ENCODE data around the gene RBM12.
"Not testable (repeated sequence)": the region's sequence is repeated elsewhere in the genome, so short reads cannot be mapped to it uniquely, and the experiment has no call there.

Gene RBM12, protein sequence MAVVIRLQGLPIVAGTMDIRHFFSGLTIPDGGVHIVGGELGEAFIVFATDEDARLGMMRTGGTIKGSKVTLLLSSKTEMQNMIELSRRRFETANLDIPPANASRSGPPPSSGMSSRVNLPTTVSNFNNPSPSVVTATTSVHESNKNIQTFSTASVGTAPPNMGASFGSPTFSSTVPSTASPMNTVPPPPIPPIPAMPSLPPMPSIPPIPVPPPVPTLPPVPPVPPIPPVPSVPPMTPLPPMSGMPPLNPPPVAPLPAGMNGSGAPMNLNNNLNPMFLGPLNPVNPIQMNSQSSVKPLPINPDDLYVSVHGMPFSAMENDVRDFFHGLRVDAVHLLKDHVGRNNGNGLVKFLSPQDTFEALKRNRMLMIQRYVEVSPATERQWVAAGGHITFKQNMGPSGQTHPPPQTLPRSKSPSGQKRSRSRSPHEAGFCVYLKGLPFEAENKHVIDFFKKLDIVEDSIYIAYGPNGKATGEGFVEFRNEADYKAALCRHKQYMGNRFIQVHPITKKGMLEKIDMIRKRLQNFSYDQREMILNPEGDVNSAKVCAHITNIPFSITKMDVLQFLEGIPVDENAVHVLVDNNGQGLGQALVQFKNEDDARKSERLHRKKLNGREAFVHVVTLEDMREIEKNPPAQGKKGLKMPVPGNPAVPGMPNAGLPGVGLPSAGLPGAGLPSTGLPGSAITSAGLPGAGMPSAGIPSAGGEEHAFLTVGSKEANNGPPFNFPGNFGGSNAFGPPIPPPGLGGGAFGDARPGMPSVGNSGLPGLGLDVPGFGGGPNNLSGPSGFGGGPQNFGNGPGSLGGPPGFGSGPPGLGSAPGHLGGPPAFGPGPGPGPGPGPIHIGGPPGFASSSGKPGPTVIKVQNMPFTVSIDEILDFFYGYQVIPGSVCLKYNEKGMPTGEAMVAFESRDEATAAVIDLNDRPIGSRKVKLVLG

DNA sequence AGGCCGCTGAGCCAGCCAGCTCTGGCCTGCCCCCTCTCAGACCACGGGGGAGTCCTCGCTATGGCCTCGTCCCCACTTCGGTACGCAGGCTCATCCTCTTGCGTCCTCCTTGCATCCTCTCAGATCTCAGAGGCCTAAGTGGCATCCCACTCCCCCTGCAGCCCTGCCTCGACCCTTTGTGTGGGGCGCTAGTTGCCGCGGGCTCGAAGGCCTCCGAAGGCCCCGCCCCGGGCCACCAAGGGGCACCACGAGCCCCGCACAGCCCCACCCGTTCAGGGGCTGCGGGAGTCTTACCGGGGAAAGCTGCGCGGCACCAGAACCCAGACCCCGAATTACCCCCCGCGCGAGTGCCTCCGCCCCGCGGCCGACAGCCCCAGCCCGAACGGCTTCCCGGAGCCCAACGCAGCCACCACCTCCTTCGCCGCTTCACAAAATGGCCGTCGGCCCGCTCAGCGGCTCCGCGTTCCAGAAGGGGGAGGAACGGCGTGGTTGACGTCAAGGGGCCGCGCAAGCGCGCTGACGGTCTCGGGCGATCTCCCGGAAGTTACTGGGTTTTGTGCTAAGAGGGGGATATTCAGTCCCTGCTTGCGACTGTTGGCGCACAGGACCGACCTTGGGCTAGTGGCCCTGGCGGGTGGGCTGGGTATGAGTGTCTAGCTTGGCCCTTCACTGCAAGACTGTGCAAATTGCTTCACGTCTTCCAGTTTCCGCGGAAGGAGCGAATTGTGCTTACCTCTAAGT, at the start of gene RBM12, which contains the start of gene CPNE1:
Gene RBM12, minus strand, starts transcription at position 435 of the 741 bp plus-strand sequence. CDS start 9,578 bp downstream, outside the sequence.
Gene CPNE1, minus strand, starts transcription at position 435 of the 741 bp plus-strand sequence. CDS start 31,977 bp downstream, outside the sequence.
- peak; percentile 72 for DNase-seq

DNA sequence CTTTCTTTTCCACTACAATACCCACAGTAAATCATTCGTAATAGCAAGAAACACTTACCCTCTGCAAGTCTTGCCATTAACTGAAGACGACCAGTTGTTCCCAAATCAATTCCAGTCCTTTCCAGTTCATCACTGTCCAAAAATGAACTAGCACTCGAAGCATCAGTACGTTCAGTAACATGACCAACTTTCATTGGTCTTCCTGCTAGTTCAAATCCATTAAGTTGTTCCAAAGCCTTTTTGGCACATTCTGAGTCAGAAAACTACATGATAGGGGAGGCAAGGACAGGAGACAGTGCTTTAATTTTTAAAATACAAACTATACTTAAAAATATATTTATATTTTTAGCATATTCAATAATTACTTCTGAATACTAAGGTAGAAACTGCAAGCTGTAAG, 49.4 kb upstream of the RBM12 start:
- no peak for DNase-seq

DNA sequence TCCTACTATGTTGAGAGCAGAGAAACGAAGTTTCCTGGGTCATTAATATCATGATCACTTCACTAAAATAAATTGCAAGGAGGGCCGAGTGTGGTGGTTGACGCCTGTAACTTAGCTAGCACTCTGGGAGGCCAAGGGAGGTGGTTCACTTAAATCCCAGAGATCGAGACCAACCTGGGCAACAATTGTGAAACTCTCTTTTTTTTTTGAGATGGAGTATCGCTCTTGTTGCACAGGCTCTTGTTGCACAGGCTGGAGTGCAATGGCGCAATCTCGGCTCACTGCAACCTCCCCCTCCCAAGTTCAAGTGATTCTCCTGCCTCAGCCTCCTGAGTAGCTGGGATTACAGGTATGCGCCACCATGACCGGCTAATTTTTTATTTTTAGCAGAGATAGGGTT, 48.4 kb upstream of the RBM12 start:
- DNase-seq: not testable (repeated sequence)

DNA sequence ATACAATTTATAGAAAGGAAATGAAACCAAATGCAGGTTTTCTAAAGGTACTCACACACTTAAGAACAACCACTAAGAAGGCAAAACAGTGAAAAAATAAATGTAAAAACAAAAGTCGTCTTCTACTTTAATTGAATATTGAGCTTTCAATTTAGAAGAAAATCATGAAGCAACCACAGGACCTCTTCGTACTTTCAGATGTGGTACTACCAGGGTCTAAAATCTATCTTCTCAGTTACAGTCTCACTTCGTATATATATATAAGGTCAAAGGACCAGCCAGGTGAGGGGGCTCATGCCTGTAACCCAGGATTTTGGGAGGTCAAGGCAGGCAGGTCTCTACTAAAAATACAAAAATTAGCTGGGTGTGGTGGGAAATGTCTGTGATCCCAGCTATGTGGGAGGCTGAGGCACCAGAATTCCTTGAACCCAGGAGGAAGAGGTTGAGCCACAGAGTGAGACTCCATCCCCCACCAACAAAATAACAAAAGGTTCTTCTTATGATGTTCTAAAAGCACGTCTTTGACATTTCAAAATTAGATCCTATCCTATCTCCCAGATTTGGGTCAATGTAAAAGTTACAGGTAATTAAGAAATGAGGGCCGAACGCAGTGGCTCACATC, 47.0 kb upstream of the RBM12 start:
- DNase-seq: no peak

DNA sequence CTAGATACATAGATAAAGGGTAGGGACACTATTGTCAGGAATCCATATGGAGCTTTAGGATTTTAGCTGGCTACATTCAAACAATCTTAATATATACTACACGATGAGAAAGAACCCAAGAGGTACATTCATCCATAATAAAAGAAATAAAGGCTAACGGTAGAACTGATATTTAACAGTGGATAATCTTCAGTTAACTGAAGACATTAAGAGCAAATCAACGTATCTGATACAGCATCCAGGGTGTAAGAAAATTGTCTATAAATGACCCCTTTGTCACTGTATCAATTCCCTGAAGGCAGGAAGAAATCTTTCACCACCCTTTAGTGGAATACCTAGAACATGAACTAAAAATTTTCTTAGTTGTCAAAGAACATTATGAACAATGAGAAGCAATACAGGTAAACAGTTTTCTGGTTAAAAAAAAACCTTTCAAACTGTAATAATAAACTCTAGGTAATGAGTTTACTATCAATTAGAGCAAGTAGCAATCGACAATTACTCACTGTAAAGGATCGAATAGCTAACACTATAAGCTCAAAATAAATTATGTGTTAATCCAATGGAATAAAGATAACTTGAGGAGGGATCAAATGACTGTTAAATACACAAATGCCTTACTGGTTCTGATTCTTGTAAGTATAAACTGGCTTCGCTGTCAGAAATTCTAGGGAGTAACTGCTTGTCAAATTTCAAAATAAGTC, 46.3 kb upstream of the RBM12 start:
- no peak for DNase-seq

DNA sequence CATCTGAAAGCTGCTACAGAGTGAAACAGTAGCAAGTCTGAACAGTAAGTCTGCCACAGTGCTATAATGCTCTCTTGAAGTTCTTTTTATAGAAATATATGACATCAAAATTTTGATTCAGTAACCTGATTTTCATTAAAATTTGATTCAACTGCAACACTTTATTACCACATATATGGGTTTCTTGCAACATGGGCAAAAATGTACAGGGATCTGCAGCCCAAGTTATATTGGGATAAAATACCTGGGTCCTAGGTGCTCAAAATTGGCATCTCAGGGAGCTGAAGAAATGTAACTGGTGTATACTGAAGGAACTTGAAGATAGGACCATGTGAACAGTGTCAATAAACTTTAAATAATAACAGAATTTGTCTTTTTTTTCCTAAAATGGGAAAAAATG, 45.3 kb upstream of the RBM12 start:
- no peak for DNase-seq

DNA sequence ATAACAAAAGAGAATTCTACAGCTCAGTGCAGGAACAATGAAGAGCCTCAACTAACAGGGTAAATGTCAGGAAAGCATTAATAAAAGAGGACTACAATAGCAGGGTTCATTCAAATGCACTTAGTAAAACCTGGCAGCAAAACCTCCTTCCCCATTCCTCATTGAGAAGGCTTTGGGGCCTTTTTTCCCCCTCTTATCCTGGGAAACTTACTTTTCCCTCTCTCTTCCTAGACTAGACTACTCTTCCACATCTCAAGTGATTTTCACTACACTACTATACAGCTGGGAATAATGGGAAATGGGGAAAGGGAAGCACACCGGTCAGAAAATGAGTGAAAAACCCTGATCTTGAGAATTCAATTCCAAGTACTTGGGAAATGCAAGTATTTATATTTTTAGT, 44.6 kb upstream of the RBM12 start:
- DNase-seq: no peak

DNA sequence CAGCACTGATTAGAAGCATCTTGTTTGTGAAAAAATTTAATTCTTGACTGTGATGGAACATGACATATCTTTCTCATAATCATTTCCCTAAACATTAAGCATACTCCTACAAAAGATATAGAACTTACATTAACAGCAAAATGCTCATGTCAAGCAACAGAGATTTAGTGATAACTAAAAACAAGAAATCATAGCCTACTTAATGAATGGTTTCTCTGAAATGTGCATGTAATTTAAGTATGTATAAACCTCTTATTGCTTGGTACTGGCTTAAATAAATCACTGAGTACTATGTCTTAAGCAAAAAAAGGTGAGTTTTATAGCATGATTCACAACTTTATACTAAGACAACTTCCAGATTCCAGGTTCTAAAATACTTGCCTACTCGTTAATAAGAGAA, 43.8 kb upstream of the RBM12 start:
- no peak for DNase-seq

DNA sequence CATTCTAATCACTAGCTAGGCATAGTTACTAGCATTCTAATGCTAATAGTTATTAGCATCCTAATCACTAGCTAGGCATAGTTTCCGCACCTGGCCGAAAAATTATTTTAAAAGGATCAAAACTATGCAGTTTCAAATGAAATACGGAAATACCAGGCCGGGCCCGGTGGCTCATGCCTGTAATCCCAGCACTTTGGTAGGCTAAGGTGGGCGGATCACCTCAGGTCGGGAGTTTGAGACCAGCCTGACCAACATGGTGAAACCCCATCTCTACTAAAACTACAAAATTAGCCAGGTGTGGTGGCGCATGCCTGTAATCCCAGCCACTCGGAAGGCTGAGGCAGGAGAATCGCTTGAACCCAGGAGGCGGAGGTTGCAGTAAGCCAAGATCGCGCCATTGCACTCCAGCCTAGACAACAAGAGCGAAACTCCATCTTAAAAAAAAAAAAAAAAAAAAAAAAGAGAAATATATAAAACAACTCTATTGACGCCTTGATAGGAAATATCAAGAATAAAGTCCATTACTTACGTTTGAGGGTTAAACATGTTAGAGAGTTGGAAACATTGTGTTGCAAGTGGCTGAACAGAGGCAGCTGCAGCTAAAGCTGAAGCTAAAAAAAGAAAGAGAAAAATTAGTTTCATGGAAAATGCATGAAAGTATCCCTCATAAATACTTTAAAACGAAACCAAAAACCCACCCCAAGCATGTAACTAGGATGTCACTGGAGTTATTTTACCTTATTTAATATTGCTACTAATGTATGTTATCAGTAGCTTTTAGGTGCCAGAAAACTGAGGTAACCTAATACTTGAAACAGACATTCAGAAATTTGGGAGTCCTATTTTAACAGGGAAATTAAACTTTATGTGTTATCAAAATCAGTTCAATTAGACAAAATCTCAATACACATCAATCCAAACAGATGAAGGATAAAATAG, 42.2 kb upstream of the RBM12 start:
- DNase-seq: not testable (repeated sequence)

DNA sequence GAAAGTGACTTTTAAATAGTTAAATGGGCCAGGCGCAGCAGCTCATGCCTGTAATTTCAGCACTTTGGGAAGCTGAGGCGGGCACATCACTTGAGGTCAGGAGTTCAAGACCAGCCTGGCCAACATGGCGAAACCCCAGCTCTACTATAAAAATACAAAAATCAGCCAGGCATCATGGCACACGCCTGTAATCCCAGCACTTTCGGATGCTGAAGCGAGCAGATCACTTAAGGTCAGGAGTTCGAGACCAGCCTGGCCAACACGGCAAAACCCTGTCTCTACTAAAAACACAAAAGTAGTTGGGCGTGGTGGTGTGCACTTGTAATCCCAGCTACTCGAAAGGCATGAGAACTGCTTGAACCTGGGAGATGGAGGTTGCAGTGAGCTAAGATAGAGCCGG, 41.2 kb upstream of the RBM12 start:
- not testable (repeated sequence) for DNase-seq

DNA sequence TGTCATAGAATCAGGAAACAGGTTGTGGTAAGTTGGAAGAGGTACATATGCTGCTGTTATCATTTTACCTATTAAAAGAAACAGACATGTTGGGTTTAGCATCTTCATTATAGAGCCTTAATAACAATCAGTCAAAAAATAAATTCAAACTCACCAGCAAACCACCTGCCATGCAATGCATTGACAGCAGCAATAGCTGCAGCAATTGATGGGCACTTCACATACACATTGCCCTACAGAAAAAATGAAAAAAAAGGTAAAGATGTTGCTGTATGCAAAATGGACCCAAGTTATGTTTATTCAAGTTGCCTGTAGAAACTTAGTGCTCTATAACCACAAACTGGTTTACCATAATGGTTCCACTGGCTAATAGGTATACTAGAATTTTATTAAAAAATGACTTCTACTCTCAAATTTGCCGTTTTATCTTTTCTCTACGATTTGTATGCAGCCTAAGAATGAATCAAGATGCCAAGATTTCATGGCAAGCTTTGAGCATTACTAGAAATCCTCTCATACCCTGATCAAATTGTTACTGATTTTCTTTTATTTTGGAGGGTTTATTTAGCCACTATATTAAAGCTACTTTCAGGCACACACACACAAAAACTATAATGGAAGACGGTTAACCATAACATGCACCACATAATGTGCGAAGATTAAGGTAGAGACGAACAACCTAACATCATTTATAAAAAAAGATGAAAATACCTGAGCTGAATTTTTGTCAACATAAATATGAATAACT, 40.0 kb upstream of the RBM12 start:
- DNase-seq: no peak

DNA sequence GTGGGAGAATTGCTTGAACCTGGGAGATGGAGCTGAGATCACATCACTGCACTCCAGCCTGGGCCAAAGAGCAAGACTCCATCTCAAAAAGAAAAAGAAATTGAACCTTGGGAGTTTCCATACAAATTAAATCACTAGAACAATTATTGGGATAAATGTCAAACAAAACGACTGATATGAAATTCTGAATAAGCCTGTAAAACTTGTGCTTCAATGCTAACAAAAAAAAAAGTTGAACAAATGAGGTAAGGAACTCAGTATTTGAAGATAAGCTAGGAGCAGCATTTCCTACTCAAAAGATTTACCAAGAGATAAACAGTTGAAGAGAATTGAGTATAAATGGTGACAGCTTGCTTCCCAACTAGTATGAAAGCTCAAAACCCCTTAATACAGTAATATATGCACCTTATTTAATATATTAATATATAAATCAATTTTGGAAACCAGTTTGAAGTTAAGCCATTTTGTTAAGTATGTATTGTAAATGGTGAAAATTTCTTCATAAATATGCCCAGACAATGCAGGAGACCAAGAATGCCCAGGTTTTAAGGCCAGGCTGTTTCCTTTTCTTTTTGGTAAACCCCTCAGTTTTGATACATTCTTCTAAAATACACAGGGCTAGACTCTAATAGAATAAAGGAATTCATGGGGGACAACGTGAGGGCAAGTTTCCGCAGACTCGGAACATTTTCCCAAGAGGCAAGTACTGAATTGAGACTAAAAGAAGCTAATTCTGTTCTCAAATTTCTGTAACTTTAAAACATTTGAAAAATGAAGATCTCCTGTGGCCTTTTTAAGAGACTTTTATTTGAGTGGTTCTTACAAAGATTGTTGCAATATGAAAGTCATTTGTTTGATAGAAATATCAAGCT, 38.4 kb upstream of the RBM12 start:
- DNase-seq: no peak

DNA sequence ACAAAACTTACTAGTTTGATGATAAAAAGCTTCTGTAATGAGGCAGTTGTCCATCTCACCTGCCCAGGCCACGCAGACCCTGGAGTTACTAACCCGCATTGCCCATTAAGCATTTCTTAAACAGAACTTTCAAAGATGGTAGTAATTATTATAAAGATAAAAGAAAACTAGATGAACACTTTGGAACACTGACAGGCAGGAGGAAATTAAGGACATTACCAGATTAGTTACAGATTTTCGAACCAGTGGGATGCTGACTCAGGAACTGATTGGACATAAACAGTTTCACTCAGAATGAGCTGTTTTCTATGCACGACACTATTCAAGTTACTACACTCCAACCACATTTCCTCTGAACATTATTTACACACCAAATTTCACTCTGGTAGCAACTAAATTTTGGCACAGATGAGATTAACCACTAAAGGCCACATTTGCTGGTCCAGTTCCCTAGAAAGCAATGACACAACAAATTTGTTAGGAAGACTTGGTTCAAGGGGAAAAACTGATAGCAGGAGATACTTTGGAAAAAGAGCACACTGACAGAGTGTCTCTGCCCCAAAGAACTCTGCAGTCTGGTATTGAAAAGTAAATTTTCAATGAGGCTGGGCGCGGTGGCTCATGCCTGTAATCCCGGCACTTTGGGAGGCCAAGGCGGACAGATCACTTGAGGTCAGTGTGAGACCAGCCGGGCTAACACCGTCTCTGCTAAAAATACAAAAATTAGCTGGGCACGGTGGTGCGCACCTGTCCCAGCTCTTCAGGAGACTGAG, 37.5 kb upstream of the RBM12 start:
- DNase-seq: no peak

DNA sequence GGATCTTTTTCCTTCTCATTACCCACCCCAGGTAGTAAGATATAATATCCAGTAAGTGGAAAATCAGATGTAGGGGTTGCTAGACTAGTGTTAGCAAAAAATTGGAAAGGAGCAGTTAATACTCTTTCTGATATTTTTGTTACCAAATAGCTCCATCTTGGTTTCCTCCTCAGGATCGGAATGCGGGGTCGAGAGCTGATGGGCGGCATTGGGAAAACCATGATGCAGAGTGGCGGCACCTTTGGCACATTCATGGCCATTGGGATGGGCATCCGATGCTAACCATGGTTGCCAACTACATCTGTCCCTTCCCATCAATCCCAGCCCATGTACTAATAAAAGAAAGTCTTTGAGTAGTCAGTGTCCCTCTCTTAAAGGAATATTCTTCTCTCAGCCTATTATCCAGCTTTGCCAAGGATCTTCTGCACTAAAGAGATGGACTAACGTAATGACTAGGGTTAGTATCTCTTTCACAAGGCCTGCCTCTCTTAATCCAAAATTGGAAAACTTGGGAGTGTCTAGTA, 36.0 kb upstream of the RBM12 start:
- no peak for DNase-seq

DNA sequence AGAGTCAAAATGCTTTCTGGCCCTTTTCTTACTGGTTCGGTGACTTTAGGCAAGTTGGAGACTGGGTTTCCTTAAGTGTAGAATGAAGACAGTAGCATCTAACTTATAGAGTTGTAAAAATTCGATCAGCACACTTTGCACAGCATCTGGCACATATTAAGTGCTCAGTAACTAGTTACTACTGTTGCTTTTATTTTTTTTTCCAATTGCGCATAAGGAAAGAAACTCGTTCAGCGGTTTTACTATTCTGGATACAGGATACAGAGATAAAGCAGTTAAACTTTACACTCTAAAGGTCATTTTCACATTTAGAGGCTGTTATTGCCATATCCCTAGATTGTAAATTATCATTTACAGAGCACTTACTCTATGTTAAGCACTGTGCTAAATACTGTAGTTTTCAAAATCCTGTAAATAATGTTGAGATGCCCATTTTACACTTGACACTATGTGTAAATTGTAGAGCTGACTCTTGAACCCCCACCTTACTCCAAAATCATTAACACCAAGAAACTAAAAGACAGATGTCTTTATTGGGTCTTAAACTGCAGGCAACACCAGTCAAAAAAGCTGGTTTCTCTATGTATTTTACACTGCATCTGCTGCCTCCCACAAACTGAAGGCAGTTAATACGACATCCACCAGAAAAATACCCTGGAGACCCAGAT, 35.4 kb upstream of the RBM12 start:
- DNase-seq: no peak

DNA sequence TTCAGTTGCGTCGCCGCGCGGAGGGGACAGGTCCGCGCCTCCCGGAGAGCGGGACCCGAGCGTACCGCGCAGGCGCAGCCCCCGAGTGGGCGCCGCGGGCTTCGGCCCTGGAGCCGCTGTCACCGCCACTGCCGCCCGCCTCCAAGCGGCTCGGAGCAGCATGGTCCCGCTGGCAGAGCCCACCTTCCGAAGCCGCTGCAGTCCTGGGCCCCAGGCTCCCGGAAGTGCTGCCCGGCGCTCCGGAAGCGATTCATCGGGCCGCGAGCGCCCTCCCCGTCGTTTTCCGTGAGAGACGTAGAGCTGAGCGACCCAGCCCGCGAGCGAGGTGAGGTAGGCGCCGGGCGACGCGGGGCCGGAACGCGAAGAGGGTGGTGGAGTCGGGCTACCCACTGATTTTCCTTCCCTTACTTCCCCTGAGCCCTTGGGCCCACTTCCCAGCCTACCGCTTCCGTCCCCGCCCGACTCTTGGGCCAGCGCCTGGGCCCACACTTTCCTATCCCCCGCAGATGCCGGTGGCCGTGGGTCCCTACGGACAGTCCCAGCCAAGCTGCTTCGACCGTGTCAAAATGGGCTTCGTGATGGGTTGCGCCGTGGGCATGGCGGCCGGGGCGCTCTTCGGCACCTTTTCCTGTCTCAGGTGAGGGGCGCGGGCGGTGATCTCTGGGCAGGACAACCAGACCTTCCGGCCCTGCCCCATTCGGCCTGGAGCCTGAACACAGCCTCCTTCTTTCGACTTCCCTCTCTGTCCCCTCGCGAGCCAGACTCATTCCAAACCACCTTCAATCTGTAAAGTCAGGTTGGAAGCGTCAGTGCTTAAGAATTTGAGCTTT, 34.6 kb upstream of the RBM12 start, which contains the start of the genes NFS1 and ROMO1:
Gene NFS1, minus strand, starts transcription at position 226 of the 830 bp plus-strand sequence. Its CDS starts 64 bp downstream, at position 162.
Gene ROMO1, plus strand, starts transcription at position 279 of the 830 bp plus-strand sequence. Its CDS starts 228 bp downstream, at position 507.
- DNase-seq: peak; percentile 57
